ENCODE results near the gene MAGI2.
"Not testable (repeated sequence)": the region's sequence is repeated elsewhere in the genome, so short reads cannot be mapped to it uniquely, and the experiment has no call there.

Gene MAGI2

GRCh38 chr7:78535655-78536054 is 917.8 kb downstream of the MAGI2 start:
- Histone ChIP-seq H3K4me1 (ENCODE audit: control insufficient read depth, insufficient read depth, low read length) (peaks cover 6% of the 10 kb centered on the region), H3K9me3 (ENCODE audit: control insufficient read depth, insufficient read depth, low read depth, low read length) (peaks cover 13% of the 10 kb centered on the region; the same call in 1 of the 2 replicates), H3K36me3 (ENCODE audit: control insufficient read depth, insufficient read depth, low read length) (no peaks in the 10 kb centered on the region; the same call in 1 of the 2 replicates), H3K27me3 (ENCODE audit: control insufficient read depth, insufficient read depth, low read length) (no peaks in the 10 kb centered on the region), H3K27ac (ENCODE audit: low read depth, low read length) (no peak overlapping the region), H3K9ac (ENCODE audit: low read length) (no peak overlapping the region), H3K4me3 (ENCODE audit: low read depth, low read length) (no peak overlapping the region)

- H3K9ac ChIP-seq (ENCODE audit: low read length) = no peak overlapping the region
- no peak overlapping the region for H3K27ac ChIP-seq (ENCODE audit: low read depth, low read length)
- H3K27me3 ChIP-seq (ENCODE audit: control insufficient read depth, insufficient read depth, low read length) = no peaks in the 10 kb centered on the region
- H3K4me1 ChIP-seq (ENCODE audit: control insufficient read depth, insufficient read depth, low read length) = peaks cover 21% of the 10 kb centered on the region; the same call in 1 of the 2 replicates
- H3K4me3 ChIP-seq (ENCODE audit: low read depth, low read length) = no peak overlapping the region
- H3K36me3 ChIP-seq (ENCODE audit: control insufficient read depth, insufficient read depth, low read length) = no peaks in the 10 kb centered on the region
- H3K9me3 ChIP-seq (ENCODE audit: control insufficient read depth, insufficient read depth, low read depth, low read length) = peaks cover 2% of the 10 kb centered on the region; the same call in 1 of the 2 replicates
Observed at GRCh38 chr7:78530351-78530750, 923.1 kb downstream of the MAGI2 start.

DNA sequence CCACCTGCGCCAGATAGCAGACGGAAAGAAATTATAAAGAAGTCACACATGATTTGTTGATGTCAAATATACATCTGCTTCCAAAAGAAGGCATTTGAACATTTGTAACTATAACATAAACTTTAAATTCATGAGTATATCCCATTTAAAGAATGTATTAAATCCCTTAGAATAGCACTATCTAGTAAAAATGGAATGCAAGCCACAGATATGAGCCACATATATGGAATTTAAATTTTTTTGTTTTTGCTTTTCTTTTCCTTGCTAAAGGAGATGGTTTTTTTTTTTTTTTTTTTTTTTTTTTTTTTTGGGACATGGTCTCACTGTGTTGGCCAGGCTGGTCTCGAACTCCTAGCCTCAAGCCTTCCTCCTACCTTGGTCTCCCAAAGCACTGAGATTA is 924.1 kb downstream of the MAGI2 start:
- peak overlapping the region; percentile 61 for H3K27ac ChIP-seq (ENCODE audit: low read depth, low read length)
- H3K9ac ChIP-seq (ENCODE audit: low read length) = no peak overlapping the region
- H3K36me3 ChIP-seq (ENCODE audit: control insufficient read depth, insufficient read depth, low read length) = no peaks in the 10 kb centered on the region
- H3K4me3 ChIP-seq (ENCODE audit: low read depth, low read length) = 0 out of 2 replicates have a peak overlapping the region, but pooled peaks have one; percentile 15
- H3K9me3 ChIP-seq (ENCODE audit: control insufficient read depth, insufficient read depth, low read depth, low read length) = peaks cover 2% of the 10 kb centered on the region; the same call in 1 of the 2 replicates
- H3K27me3 ChIP-seq (ENCODE audit: control insufficient read depth, insufficient read depth, low read length) = no peaks in the 10 kb centered on the region
- H3K4me1 ChIP-seq (ENCODE audit: control insufficient read depth, insufficient read depth, low read length) = peaks cover 21% of the 10 kb centered on the region; the same call in 1 of the 2 replicates

DNA sequence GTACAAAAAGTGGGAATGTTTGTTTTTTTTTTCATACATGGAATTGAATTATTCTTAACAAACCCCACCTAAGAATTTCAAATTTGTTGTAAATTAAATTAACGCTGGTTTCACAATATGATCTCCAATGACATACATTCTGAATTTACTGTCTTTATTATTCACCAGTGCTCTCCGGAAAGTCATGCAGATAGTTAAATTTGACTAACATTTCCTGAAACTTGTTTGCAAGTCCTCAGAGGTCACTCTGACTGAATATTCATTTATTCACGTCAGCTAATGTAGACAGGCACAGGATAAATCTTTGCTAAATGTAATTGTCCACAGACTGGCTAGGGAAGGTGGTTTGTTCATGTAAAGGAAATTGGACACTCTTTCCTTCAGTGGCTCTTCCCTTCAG is 924.5 kb downstream of the MAGI2 start:
- H3K4me3 ChIP-seq (ENCODE audit: low read depth, low read length) = 0 out of 2 replicates have a peak overlapping the region, but pooled peaks have one; percentile 15
- H3K36me3 ChIP-seq (ENCODE audit: control insufficient read depth, insufficient read depth, low read length) = no peaks in the 10 kb centered on the region
- peaks cover 2% of the 10 kb centered on the region; the same call in 1 of the 2 replicates for H3K9me3 ChIP-seq (ENCODE audit: control insufficient read depth, insufficient read depth, low read depth, low read length)
- no peak overlapping the region for H3K9ac ChIP-seq (ENCODE audit: low read length)
- H3K27ac ChIP-seq (ENCODE audit: low read depth, low read length) = peak overlapping the region; percentile 61
- H3K27me3 ChIP-seq (ENCODE audit: control insufficient read depth, insufficient read depth, low read length) = no peaks in the 10 kb centered on the region
- peaks cover 25% of the 10 kb centered on the region; the same call in 1 of the 2 replicates for H3K4me1 ChIP-seq (ENCODE audit: control insufficient read depth, insufficient read depth, low read length)

- no peak overlapping the region for H3K9ac ChIP-seq (ENCODE audit: low read length)
- no peak overlapping the region for H3K4me3 ChIP-seq (ENCODE audit: low read depth, low read length)
- peaks cover 15% of the 10 kb centered on the region; the same call in 1 of the 2 replicates for H3K4me1 ChIP-seq (ENCODE audit: control insufficient read depth, insufficient read depth, low read length)
- no peaks in the 10 kb centered on the region for H3K9me3 ChIP-seq (ENCODE audit: control insufficient read depth, insufficient read depth, low read depth, low read length)
- no peaks in the 10 kb centered on the region for H3K27me3 ChIP-seq (ENCODE audit: control insufficient read depth, insufficient read depth, low read length)
- H3K27ac ChIP-seq (ENCODE audit: low read depth, low read length) = peak overlapping the region; percentile 37; the same call in 1 of the 2 replicates
- H3K36me3 ChIP-seq (ENCODE audit: control insufficient read depth, insufficient read depth, low read length) = no peaks in the 10 kb centered on the region
Observed at GRCh38 chr7:78523930-78524329, 929.5 kb downstream of the MAGI2 start.

DNA sequence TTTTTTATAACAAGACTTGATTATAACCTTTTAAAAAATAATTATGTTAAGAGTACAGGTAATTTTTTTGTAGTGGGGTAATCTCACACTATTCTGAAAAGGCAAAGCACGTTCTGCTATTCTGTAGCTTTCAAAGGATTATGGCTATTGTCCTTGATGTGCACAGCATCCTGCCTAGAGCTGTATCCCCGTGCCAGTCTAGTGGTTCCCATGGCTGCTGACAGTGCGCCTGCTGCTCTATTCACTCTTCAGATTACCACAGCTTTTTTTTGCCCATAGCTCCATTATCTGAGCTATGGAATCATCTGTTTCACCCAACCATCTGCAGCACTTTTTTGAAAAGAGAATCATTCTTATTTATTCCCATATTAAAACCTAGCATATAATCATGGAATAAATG is 931.5 kb downstream of the MAGI2 start:
- H3K4me1 ChIP-seq (ENCODE audit: control insufficient read depth, insufficient read depth, low read length) = peaks cover 7% of the 10 kb centered on the region; the same call in 1 of the 2 replicates
- H3K4me3 ChIP-seq (ENCODE audit: low read depth, low read length) = no peak overlapping the region
- H3K36me3 ChIP-seq (ENCODE audit: control insufficient read depth, insufficient read depth, low read length) = no peaks in the 10 kb centered on the region
- no peak overlapping the region for H3K9ac ChIP-seq (ENCODE audit: low read length)
- no peak overlapping the region for H3K27ac ChIP-seq (ENCODE audit: low read depth, low read length)
- H3K27me3 ChIP-seq (ENCODE audit: control insufficient read depth, insufficient read depth, low read length) = no peaks in the 10 kb centered on the region
- H3K9me3 ChIP-seq (ENCODE audit: control insufficient read depth, insufficient read depth, low read depth, low read length) = no peaks in the 10 kb centered on the region

DNA sequence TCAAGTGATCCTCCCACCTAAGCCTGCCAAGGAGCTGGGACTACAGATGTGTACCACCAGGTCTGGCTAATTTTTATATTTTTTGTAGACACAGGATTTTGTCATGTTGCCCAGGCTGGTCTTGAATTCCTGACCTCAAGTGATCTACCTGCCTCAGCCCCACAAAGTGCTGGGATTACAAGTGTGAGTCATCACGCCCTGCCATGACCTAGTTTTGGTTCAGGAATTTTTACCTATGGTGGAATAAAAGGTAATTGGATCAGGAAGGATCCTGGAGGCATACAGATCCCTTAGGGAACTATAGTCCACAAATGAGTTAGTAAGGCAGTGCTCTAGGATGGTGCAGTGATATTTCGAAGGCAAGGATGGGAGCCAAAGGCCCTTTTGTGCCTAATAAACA is 937.0 kb downstream of the MAGI2 start:
- H3K9me3 ChIP-seq (ENCODE audit: control insufficient read depth, insufficient read depth, low read depth, low read length) = no peaks in the 10 kb centered on the region
- H3K36me3 ChIP-seq (ENCODE audit: control insufficient read depth, insufficient read depth, low read length) = no peaks in the 10 kb centered on the region
- H3K4me1 ChIP-seq (ENCODE audit: control insufficient read depth, insufficient read depth, low read length) = peaks cover 15% of the 10 kb centered on the region
- H3K27ac ChIP-seq (ENCODE audit: low read depth, low read length) = no peak overlapping the region
- no peak overlapping the region for H3K4me3 ChIP-seq (ENCODE audit: low read depth, low read length)
- no peak overlapping the region for H3K9ac ChIP-seq (ENCODE audit: low read length)
- no peaks in the 10 kb centered on the region for H3K27me3 ChIP-seq (ENCODE audit: control insufficient read depth, insufficient read depth, low read length)

GRCh38 chr7:78514634-78515033 is 938.8 kb downstream of the MAGI2 start:
- no peak overlapping the region for H3K27ac ChIP-seq (ENCODE audit: low read depth, low read length)
- no peaks in the 10 kb centered on the region for H3K9me3 ChIP-seq (ENCODE audit: control insufficient read depth, insufficient read depth, low read depth, low read length)
- H3K4me1 ChIP-seq (ENCODE audit: control insufficient read depth, insufficient read depth, low read length) = peaks cover 18% of the 10 kb centered on the region
- H3K36me3 ChIP-seq (ENCODE audit: control insufficient read depth, insufficient read depth, low read length) = no peaks in the 10 kb centered on the region
- no peaks in the 10 kb centered on the region for H3K27me3 ChIP-seq (ENCODE audit: control insufficient read depth, insufficient read depth, low read length)
- H3K9ac ChIP-seq (ENCODE audit: low read length) = no peak overlapping the region
- H3K4me3 ChIP-seq (ENCODE audit: low read depth, low read length) = no peak overlapping the region

GRCh38 chr7:78510580-78511188 is 942.8 kb downstream of the MAGI2 start:
- no peak overlapping the region for H3K9ac ChIP-seq (ENCODE audit: low read length)
- no peaks in the 10 kb centered on the region for H3K36me3 ChIP-seq (ENCODE audit: control insufficient read depth, insufficient read depth, low read length)
- peaks cover 14% of the 10 kb centered on the region for H3K4me1 ChIP-seq (ENCODE audit: control insufficient read depth, insufficient read depth, low read length)
- H3K9me3 ChIP-seq (ENCODE audit: control insufficient read depth, insufficient read depth, low read depth, low read length) = no peaks in the 10 kb centered on the region
- no peaks in the 10 kb centered on the region for H3K27me3 ChIP-seq (ENCODE audit: control insufficient read depth, insufficient read depth, low read length)
- no peak overlapping the region for H3K27ac ChIP-seq (ENCODE audit: low read depth, low read length)
- no peak overlapping the region for H3K4me3 ChIP-seq (ENCODE audit: low read depth, low read length)

DNA sequence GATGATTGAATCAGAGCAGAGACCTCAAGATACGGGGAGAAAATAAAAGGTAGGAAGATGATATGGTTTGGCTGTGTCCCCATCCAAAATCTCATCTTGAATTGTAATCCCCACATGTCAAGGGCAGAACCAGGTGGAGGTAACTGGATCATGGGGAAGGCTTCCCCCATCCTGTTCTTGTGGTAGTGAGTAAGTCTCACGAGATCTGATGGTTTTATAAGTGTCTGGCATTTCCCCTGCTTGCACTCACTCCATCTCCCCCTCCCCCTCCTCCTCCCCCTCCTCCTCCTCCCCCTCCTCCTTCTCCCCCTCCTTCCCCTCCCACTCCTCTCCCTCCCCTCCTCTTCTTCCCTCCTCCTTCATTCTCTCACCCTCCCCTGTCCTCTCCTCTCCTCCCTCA is 950.2 kb downstream of the MAGI2 start:
- not testable (repeated sequence) for H3K9me3 ChIP-seq (ENCODE audit: control insufficient read depth, insufficient read depth, low read depth, low read length); H3K36me3 ChIP-seq (ENCODE audit: control insufficient read depth, insufficient read depth, low read length); H3K27me3 ChIP-seq (ENCODE audit: control insufficient read depth, insufficient read depth, low read length); H3K9ac ChIP-seq (ENCODE audit: low read length); H3K4me1 ChIP-seq (ENCODE audit: control insufficient read depth, insufficient read depth, low read length); H3K4me3 ChIP-seq (ENCODE audit: low read depth, low read length); H3K27ac ChIP-seq (ENCODE audit: low read depth, low read length)

GRCh38 chr7:78501064-78501463 is 952.4 kb downstream of the MAGI2 start:
- Histone ChIP-seq H3K9me3 (ENCODE audit: control insufficient read depth, insufficient read depth, low read depth, low read length) (no peaks in the 10 kb centered on the region), H3K27me3 (ENCODE audit: control insufficient read depth, insufficient read depth, low read length) (no peaks in the 10 kb centered on the region), H3K27ac (ENCODE audit: low read depth, low read length) (no peak overlapping the region), H3K4me3 (ENCODE audit: low read depth, low read length) (no peak overlapping the region), H3K36me3 (ENCODE audit: control insufficient read depth, insufficient read depth, low read length) (no peaks in the 10 kb centered on the region), H3K9ac (ENCODE audit: low read length) (no peak overlapping the region), H3K4me1 (ENCODE audit: control insufficient read depth, insufficient read depth, low read length) (peaks cover 23% of the 10 kb centered on the region)

All from HUES6 (cell line).